Right cardiac atrium (tissue), 5 donors: ENCODE data around the gene RRBP1. TPM values are rescaled to one million over a fixed set of nuclear protein-coding genes. Genes with fewer than 3 reads are reported as not detected.

ENCODE experiments used
- ATAC-seq, 2 donors: fragments of 200-7000 bp; cut with Tn5 transposase; one replicate each; pipeline versions ENCODE4 v1.8.0 to v1.9.1; 2020; ENCODE audit warnings: moderate library complexity in 2 of 2, mild to moderate bottlenecking in 1 of 2
- DNase-seq, 3 donors: peaks; one replicate each; pipeline ENCODE4 v3.0.0-alpha.2; 2020
- H3K27ac ChIP-seq: one replicate; pipeline ENCODE4 v1.5.1; 2013; ENCODE audit warnings: mild to moderate bottlenecking, low read length, control low read depth, moderate library complexity
- H3K27me3 ChIP-seq: one replicate; pipeline ENCODE4 v1.6.1; 2013; ENCODE audit not compliant: control insufficient read depth, insufficient read depth
- H3K4me1 ChIP-seq: one replicate; pipeline ENCODE4 v1.6.1; 2013; ENCODE audit warnings: low read length; ENCODE audit not compliant: control insufficient read depth, insufficient read depth
- H3K4me3 ChIP-seq: one replicate; pipeline ENCODE4 v1.5.1; 2013; ENCODE audit warnings: low read length, control low read depth
- H3K9me3 ChIP-seq: one replicate; pipeline ENCODE4 v1.6.1; 2013; ENCODE audit warnings: low read length; ENCODE audit not compliant: control insufficient read depth
- WGBS: extraction: QIAGEN DNeasy Blood & Tissue Kit; methylation state at CpG from one replicate; pipeline ENCODE4 v1.1.7; 2013; 5-methylcytosine and 5-hydroxymethylcytosine counted together
- intact Hi-C, 4 donors: fragments of 100-400 bp; cut with DNase I; formaldehyde crosslinking; loops; one replicate each; pipeline versions ENCODE4 v1.11.0 to v1.14.0; 2022 to 2023
- polyA plus RNA-seq: library from polyadenylated mRNA; stranded (reverse); fragments of 200-250 nt; gene quantifications from one replicate; pipeline ENCODE4 v1.2.3, GENCODE V29; 2013
- total RNA-seq, 4 donors: library from RNA; stranded (reverse); fragmentation: NEBNext Ultra II Directional; extraction: Animal tissue kit (Norgen Biotek cat#: 25700); gene quantifications; one replicate each; pipeline ENCODE4 v1.2.1, GENCODE V29; 2021
- donor health status: healthy with polysubstance abuse.
- donor health status: DM: no; HTN: yes; CAD: no.
- donor health status: DM: no; HTN: no; CAD: no.
- donor health status: DM: no; HTN: yes; CAD: no; lungs with severe emphysema.
- donor health status: DM: yes; HTN: yes; CAD: no.

The RRBP1 gene
- total and polyA plus RNA-seq, 5 donors, result 38.2 to 120 (median 55.6) TPM

DNA sequence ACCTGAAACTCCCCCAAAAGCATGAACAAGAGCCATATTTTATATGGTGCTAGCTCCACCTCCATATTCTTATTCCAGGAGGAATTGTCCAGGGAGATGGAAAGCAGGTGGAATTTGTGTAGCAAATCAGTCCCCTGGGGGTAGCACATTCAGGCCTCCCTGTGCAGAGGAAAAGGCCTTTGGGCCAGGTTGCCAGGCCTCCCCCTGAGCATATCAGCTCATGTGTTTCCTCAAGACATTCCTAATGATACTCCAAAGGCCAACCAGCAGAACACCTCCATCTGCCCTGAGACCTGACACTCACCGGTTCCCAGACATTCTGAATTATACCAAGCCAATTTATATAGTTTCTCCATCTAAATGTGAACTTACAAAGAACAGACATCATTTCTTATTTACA lies 15.1 kb upstream of the RRBP1 start:
- H3K4me1 ChIP-seq, result no peaks in the 10 kb centered on the region
- ATAC-seq, result no peak
- no peak overlapping the region for H3K4me3 ChIP-seq
- H3K27me3 ChIP-seq, result no peaks in the 10 kb centered on the region
- intact Hi-C loops, result loop anchor here in 1 of 4 donors (10.0 kb wide), 1 partner anchor 188 kb away; no protein-coding TSS in a partner anchor
- DNase-seq, result peak in 1 of 3 donors; percentile 27
- H3K9me3 ChIP-seq, result no peaks in the 10 kb centered on the region
- WGBS, result 84% methylated on average over 1 of the region's 1 CpG
- no peak overlapping the region for H3K27ac ChIP-seq

DNA sequence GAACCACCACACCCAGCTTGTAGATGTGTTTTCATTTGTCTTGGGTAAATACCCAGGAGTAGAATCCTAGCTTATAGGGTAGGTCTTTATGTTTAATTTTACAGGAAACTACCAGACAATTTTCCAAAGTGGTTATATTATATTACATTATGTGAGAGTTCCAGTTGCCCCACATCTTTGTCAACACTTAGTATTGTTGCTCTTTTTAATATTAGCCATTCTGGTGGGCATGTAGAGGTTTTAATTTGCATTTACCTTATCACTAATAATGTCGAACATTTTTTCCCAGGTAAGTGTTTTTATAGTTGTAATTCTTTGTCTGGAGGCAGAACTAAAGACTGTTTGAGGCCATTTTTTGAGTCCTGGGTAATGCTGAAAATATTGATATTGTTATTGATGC lies 14.2 kb upstream of the RRBP1 start:
- intact Hi-C loops, result loop anchor here in 1 of 4 donors (10.0 kb wide), 1 partner anchor 189 kb away; no protein-coding TSS in a partner anchor
- Histone ChIP-seq H3K4me3 (no peak overlapping the region), H3K4me1 (no peaks in the 10 kb centered on the region), H3K9me3 (no peaks in the 10 kb centered on the region), H3K27ac (no peak overlapping the region), H3K27me3 (no peaks in the 10 kb centered on the region)
- no peak for DNase-seq
- WGBS, result 98% methylated on average over 1 of the region's 1 CpG
- ATAC-seq, result no peak

DNA sequence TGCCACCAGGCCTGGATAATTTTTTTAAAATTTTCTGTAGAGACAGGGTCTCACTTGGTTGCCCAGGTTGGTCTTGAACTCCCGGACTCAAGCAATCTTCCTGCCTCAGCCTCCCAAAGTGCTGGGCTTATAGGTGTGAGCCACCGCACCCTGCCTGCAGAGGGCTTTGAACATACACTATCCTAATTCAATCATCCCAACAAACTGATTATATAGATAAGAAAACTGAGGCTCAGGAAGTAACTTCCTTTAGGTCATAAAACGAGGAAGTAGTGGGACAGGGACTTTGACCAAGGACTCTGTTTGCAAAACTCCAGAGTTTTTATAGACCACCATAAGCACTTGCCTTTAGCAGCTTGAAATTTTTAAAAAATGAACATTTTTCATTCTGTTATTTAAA lies 12.7 kb upstream of the RRBP1 start:
- intact Hi-C loops, result loop anchor here in 1 of 4 donors (10.0 kb wide), 1 partner anchor 190 kb away; no protein-coding TSS in a partner anchor
- H3K4me3 ChIP-seq, result no peak overlapping the region
- WGBS, result 83% methylated on average over 3 of the region's 3 CpGs
- H3K27ac ChIP-seq, result no peak overlapping the region
- H3K9me3 ChIP-seq, result no peaks in the 10 kb centered on the region
- H3K27me3 ChIP-seq, result no peaks in the 10 kb centered on the region
- no peak for ATAC-seq
- no peak for DNase-seq
- H3K4me1 ChIP-seq, result no peaks in the 10 kb centered on the region

DNA sequence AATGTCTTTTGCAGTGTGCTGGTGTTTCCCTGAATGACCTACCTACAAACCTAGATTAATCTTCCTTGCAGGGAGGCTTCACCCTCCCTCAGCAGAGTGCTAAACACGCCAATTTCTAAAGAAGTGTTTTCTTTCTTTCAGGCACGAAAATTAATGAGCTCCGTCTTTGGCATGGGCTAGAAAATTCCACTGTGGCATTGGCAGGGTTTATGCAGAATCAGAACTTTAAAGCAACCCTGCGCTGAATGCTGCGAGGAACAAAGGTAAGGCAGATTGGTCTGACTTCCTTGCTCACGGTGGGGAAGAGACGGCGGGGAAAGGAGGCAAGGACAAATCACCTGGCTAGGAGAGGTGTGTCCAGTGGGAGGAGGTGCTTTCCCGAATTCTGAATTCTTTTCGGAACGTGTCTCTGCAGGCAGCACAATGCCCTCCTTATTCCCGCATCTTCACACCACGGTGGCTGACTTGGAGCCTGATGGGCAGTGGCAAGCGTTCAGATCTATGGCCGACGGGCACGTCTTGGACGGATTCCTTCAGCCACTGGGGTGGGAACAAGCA lies 11.5 kb upstream of the RRBP1 start:
- no peaks in the 10 kb centered on the region for H3K27me3 ChIP-seq
- no peak overlapping the region for H3K27ac ChIP-seq
- intact Hi-C loops, result loop anchor here in 1 of 4 donors (10.0 kb wide), 1 partner anchor 191 kb away; no protein-coding TSS in a partner anchor
- no peak for ATAC-seq
- H3K4me3 ChIP-seq, result no peak overlapping the region
- no peaks in the 10 kb centered on the region for H3K9me3 ChIP-seq
- 71% methylated on average over 18 of the region's 18 CpGs for WGBS
- no peaks in the 10 kb centered on the region for H3K4me1 ChIP-seq
- no peak for DNase-seq

DNA sequence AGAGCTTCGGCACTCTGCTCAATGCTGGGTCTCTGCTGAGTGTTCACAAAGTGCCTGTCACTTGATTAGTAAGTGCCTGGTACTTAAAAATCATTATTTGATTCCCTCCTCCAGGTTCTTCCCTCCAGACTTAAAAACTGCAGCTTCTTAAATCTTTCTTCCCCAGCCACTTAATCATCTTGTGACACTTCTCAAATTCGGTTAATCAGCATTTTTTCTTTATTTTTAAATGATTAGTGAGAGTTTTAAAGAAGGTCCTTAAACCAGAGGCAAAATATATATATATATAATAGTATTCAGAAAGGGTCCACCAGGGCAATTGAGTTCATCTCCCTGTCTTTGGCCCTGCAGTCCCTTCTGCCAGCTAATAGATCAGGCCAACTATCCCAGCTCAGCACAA lies 9.7 kb upstream of the RRBP1 start:
- no peaks in the 10 kb centered on the region for H3K4me1 ChIP-seq
- no peaks in the 10 kb centered on the region for H3K27me3 ChIP-seq
- H3K9me3 ChIP-seq, result no peaks in the 10 kb centered on the region
- no peak for DNase-seq
- 73% methylated on average over 2 of the region's 2 CpGs for WGBS
- ATAC-seq, result no peak
- H3K4me3 ChIP-seq, result no peak overlapping the region
- intact Hi-C loops, result loop anchor here in 1 of 4 donors (10.0 kb wide), 1 partner anchor 193 kb away; no protein-coding TSS in a partner anchor
- no peak overlapping the region for H3K27ac ChIP-seq

DNA sequence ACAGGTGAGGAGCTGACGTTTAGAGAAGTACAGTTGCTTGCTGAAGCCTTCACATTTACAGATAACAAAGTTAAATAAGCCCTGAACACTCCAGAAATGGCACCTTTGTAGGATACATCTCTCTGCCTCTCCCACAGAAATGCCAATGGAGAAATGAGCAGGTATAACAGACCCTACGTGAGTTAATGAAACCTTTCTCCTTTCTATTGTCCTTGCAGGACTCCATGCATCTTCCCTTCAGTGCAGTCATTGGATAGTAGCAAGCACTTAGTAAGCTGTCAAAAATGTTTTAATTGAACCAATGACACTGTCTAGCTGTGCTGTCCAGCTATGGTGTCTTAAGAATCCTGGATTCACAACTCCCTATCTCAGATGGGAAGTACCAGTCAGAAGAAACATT lies 8.1 kb upstream of the RRBP1 start:
- H3K9me3 ChIP-seq, result no peaks in the 10 kb centered on the region
- DNase-seq, result no peak
- H3K4me3 ChIP-seq, result no peak overlapping the region
- ATAC-seq, result no peak
- no peaks in the 10 kb centered on the region for H3K27me3 ChIP-seq
- intact Hi-C loops, result loop anchor here in 1 of 4 donors (10.0 kb wide), 1 partner anchor 195 kb away; no protein-coding TSS in a partner anchor
- H3K27ac ChIP-seq, result no peak overlapping the region
- WGBS, result 84% methylated on average over 2 of the region's 2 CpGs
- no peaks in the 10 kb centered on the region for H3K4me1 ChIP-seq

DNA sequence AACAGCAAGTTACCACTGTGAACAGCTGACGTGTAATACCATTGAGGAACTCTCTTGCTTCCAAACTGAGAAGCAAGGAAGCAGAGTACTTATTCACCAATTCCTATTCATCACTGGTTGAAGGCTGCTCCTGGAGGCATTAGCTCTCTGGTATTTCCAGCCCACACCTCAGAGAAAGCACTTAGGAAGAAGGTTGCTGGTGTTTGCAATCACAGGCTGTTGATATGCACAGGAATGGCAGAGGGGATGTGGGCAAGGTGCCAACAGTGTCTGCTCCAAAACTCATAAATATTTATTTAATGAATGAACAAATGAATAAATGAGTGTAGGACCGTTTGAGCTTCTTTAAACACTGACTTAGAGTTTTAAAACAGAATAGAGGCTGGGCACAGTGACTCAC lies 6.9 kb upstream of the RRBP1 start:
- Histone ChIP-seq H3K4me3 (no peak overlapping the region), H3K9me3 (no peaks in the 10 kb centered on the region), H3K27me3 (no peaks in the 10 kb centered on the region), H3K4me1 (no peaks in the 10 kb centered on the region), H3K27ac (no peak overlapping the region)
- intact Hi-C loops, result loop anchor here in 2 of 4 donors (10.0 kb wide), 1 partner anchor 116 kb away; no protein-coding TSS in a partner anchor
- no peak for ATAC-seq
- 34% methylated on average over 2 of the region's 2 CpGs for WGBS
- DNase-seq, result no peak

DNA sequence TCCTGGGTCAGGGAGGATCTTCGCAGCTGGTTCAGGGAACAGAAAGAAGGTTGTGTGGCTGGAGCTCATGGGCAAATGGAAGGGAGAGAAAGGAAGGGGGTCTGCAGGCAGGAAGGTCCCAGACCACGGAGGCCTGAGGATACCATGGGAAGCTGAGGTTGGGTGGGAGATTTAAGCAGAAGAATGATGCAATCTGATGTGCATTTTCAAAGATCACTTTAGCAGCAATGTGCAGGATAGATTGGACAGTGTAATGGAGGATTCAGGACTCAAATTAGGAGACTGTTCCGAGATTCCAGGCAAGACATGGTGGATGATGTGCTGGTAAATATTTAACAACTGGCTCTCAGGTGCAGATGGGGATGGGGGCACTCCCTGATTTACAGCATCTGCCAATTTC lies 5.8 kb upstream of the RRBP1 start:
- 86% methylated on average over 3 of the region's 3 CpGs for WGBS
- ATAC-seq, result no peak
- Histone ChIP-seq H3K27me3 (no peaks in the 10 kb centered on the region), H3K9me3 (no peaks in the 10 kb centered on the region), H3K27ac (no peak overlapping the region), H3K4me1 (no peaks in the 10 kb centered on the region), H3K4me3 (no peak overlapping the region)
- intact Hi-C loops, result loop anchor here in 2 of 4 donors (10.0 kb wide), 1 partner anchor 117 kb away; no protein-coding TSS in a partner anchor
- DNase-seq, result no peak

DNA sequence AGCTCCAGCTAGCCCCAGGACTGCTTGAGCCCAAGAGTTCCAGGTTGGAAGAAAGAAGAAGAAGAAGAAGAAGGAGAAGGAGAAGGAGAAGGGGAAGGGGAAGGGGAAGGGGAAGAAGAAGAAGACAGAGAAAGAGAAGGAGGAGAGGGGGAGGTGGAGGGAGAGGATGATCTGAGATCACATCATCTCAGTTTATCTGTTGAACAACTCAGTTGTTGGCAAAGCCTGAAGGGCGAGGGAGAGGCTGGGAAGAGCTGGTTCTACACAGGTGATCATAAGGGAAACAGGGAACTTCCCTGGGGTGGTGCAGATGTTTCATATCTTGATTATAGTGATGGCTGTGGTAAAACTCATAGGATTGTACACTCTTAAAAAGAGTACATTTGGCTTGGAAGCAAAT lies 3.1 kb upstream of the RRBP1 start:
- Histone ChIP-seq H3K27me3 (no peaks in the 10 kb centered on the region), H3K9me3 (no peaks in the 10 kb centered on the region), H3K4me3 (no peak overlapping the region), H3K27ac (no peak overlapping the region), H3K4me1 (peaks cover 2% of the 10 kb centered on the region)
- DNase-seq (no peak), ATAC-seq (no peak)
- intact Hi-C loops, result loop anchor here in 2 of 4 donors (10.0 kb wide), 1 partner anchor 120 kb away; no protein-coding TSS in a partner anchor
- WGBS, result 69% methylated on average over 1 of the region's 1 CpG

DNA sequence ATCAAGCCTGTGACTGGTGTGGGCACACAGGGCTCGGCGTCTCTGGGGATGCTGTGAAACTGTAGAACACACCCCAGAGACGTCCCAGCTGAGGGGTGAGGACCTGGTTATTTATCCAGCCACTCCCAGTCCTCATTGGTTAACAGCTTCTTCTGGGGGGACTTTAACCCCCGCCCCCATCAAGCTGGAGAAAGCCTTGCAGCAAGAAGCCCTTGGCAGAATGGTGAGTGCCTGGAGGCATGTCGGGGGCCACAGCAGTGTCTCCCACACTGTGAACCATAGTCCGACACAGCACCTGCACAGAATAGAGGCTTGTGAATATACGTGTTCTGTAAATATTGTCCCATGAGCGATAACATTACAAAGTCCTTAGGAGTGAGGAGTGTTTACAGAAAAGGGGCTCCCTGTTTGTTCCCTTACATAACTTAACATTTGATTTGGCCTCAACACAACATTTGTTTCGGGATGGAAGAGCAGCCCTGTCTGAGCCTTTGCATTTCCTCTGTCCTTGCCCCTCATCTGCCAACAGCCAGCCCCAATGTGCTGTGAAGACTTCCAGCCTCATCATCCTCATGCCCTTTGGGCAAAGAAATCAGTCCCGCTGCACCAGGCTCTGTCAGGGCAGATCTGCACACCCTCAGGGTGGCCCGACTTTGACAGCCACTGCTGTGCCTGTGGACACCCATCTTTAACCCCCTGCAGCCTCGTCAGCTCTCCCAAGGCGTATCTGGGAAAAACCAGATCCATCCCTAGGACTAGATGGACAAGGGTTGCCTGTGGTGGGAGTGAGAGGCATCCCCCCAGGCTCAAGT lies 2.2 kb upstream of the RRBP1 start:
- intact Hi-C loops, result loop anchor here in 2 of 4 donors (10.0 kb wide), 1 partner anchor 121 kb away; no protein-coding TSS in a partner anchor

More for the DNA sequence above, 2.2 kb upstream of the RRBP1 start:
- Histone ChIP-seq H3K4me3 (no peak overlapping the region), H3K9me3 (no peaks in the 10 kb centered on the region), H3K27ac (no peak overlapping the region), H3K27me3 (no peaks in the 10 kb centered on the region), H3K4me1 (peaks cover 6% of the 10 kb centered on the region)
- WGBS, result 79% methylated on average over 13 of the region's 13 CpGs
- ATAC-seq (no peak), DNase-seq (no peak)
